Gastrocnemius medialis (tissue), 4 donors: ENCODE results near the gene COL4A1.

Source experiments
- POLR2A ChIP-seq, 2 donors: fragments of 450-650 bp; IDR thresholded peaks; one replicate each; pipeline ENCODE4 v1.6.1; 2017; ENCODE audit warnings: antibody characterized with exemption in 2 of 2, mild to moderate bottlenecking in 2 of 2, moderate library complexity in 2 of 2
- TF ChIP-seq, protein P1 (sequence below), 5 experiments: fragments of 450-650 bp in 3 of 5; fragments of 200-600 bp in 2 of 5; sonication (generic) in 2 of 5; IDR thresholded peaks in 4 of 5; conservative IDR thresholded peaks in 1 of 5; 1 replicate in 4 of 5; 2 replicates in 1 of 5; pipeline ENCODE4 v1.5.1; 2016 to 2019; ENCODE audit warnings: antibody characterized with exemption in 5 of 5, mild to moderate bottlenecking in 3 of 5, moderate library complexity in 3 of 5

GRCh38 chr13:110308656-110309359 lies 1.9 kb upstream of the COL4A1 start:
- TF ChIP-seq, protein P1, sequence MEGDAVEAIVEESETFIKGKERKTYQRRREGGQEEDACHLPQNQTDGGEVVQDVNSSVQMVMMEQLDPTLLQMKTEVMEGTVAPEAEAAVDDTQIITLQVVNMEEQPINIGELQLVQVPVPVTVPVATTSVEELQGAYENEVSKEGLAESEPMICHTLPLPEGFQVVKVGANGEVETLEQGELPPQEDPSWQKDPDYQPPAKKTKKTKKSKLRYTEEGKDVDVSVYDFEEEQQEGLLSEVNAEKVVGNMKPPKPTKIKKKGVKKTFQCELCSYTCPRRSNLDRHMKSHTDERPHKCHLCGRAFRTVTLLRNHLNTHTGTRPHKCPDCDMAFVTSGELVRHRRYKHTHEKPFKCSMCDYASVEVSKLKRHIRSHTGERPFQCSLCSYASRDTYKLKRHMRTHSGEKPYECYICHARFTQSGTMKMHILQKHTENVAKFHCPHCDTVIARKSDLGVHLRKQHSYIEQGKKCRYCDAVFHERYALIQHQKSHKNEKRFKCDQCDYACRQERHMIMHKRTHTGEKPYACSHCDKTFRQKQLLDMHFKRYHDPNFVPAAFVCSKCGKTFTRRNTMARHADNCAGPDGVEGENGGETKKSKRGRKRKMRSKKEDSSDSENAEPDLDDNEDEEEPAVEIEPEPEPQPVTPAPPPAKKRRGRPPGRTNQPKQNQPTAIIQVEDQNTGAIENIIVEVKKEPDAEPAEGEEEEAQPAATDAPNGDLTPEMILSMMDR (IDR thresholded peaks at IDR 0.05 in 4 of 5, conservative IDR thresholded peaks at IDR 0.05 in 1 of 5), result no peak
- peak; percentile 1 to 8 for TF ChIP-seq POLR2A (IDR thresholded peaks at IDR 0.05)
